Stimulated activated memory B cell treated with anti-CD40 and anti-IgM and Interleukin-4, amounts not matched to agents 10 μg/mL and 1 μg/mL and 100 μg/mL, for 72 hours (primary cell): ENCODE results near the gene CPNE4.
A peak's percentile ranks its signal among the peaks of the same experiment; 100 is the strongest.

Experiments
- ATAC-seq: fragments of 150-1000 bp; cut with Tn5 transposase; 2 replicates; pipeline ENCODE4 v1.10.0; 2021
- H3K27ac Mint-ChIP-seq: one replicate; pipeline ENCODE4 v1.8.0; 2022; ENCODE audit warnings: mild to moderate bottlenecking, mixed read lengths
- H3K27me3 Mint-ChIP-seq: one replicate; pipeline ENCODE4 v1.8.0; 2022; ENCODE audit warnings: mixed read lengths
- H3K36me3 Mint-ChIP-seq: one replicate; pipeline ENCODE4 v1.8.0; 2022; ENCODE audit warnings: mixed read lengths
- H3K4me1 Mint-ChIP-seq: one replicate; pipeline ENCODE4 v1.8.0; 2022; ENCODE audit warnings: mixed read lengths
- H3K4me3 Mint-ChIP-seq: one replicate; pipeline ENCODE4 v1.8.0; 2022; ENCODE audit warnings: mild to moderate bottlenecking, moderate library complexity, mixed read lengths
- H3K9me3 Mint-ChIP-seq: one replicate; pipeline ENCODE4 v1.8.0; 2022; ENCODE audit warnings: mixed read lengths

Gene CPNE4

GRCh38 chr3:131713416-131714123, 321.2 kb downstream of the CPNE4 start:
- Mint-ChIP-seq H3K9me3 (no peaks in the 10 kb centered on the region), H3K4me1 (no peaks in the 10 kb centered on the region), H3K27ac (no peak overlapping the region), H3K36me3 (no peaks in the 10 kb centered on the region), H3K4me3 (no peak overlapping the region), H3K27me3 (no peaks in the 10 kb centered on the region)
- no peak for ATAC-seq

- Mint-ChIP-seq H3K9me3 (no peaks in the 10 kb centered on the region), H3K27me3 (peaks cover 8% of the 10 kb centered on the region), H3K4me3 (no peak overlapping the region), H3K27ac (no peak overlapping the region), H3K36me3 (no peaks in the 10 kb centered on the region), H3K4me1 (no peaks in the 10 kb centered on the region)
- ATAC-seq: no peak
Observed at GRCh38 chr3:131712662-131713061, 322.2 kb downstream of the CPNE4 start.

GRCh38 chr3:131711114-131711768, 323.6 kb downstream of the CPNE4 start:
- Mint-ChIP-seq H3K27me3 (peaks cover 17% of the 10 kb centered on the region), H3K9me3 (no peaks in the 10 kb centered on the region), H3K4me1 (no peaks in the 10 kb centered on the region), H3K27ac (no peak overlapping the region), H3K36me3 (no peaks in the 10 kb centered on the region), H3K4me3 (no peak overlapping the region)
- no peak for ATAC-seq

- Mint-ChIP-seq H3K27me3 (peaks cover 17% of the 10 kb centered on the region), H3K4me3 (no peak overlapping the region), H3K36me3 (no peaks in the 10 kb centered on the region), H3K4me1 (no peaks in the 10 kb centered on the region), H3K27ac (no peak overlapping the region), H3K9me3 (peaks cover 3% of the 10 kb centered on the region)
- no peak for ATAC-seq
Observed at GRCh38 chr3:131708241-131708640, 326.6 kb downstream of the CPNE4 start.

- peaks cover 17% of the 10 kb centered on the region for H3K27me3 Mint-ChIP-seq
- ATAC-seq: peak; percentile 42
- no peaks in the 10 kb centered on the region for H3K4me1 Mint-ChIP-seq
Observed at GRCh38 chr3:131705558-131706051, 329.2 kb downstream of the CPNE4 start.

GRCh38 chr3:131705099-131705498, 329.7 kb downstream of the CPNE4 start:
- Mint-ChIP-seq H3K4me3 (no peak overlapping the region), H3K27me3 (peaks cover 17% of the 10 kb centered on the region), H3K4me1 (no peaks in the 10 kb centered on the region), H3K27ac (no peak overlapping the region), H3K36me3 (no peaks in the 10 kb centered on the region), H3K9me3 (peaks cover 3% of the 10 kb centered on the region)
- no peak for ATAC-seq

More at GRCh38 chr3:131705558-131706051, 329.2 kb downstream of the CPNE4 start:
- Mint-ChIP-seq H3K27ac (no peak overlapping the region), H3K9me3 (peaks cover 3% of the 10 kb centered on the region), H3K36me3 (no peaks in the 10 kb centered on the region), H3K4me3 (no peak overlapping the region)

GRCh38 chr3:131704098-131704497, 330.7 kb downstream of the CPNE4 start:
- Mint-ChIP-seq H3K27ac (no peak overlapping the region), H3K27me3 (peaks cover 17% of the 10 kb centered on the region), H3K4me1 (no peaks in the 10 kb centered on the region), H3K36me3 (no peaks in the 10 kb centered on the region), H3K4me3 (no peak overlapping the region), H3K9me3 (peaks cover 3% of the 10 kb centered on the region)
- ATAC-seq: no peak

GRCh38 chr3:131702146-131702545, 332.7 kb downstream of the CPNE4 start:
- no peaks in the 10 kb centered on the region for H3K36me3 Mint-ChIP-seq
- H3K27ac Mint-ChIP-seq: no peak overlapping the region
- no peak for ATAC-seq
- H3K9me3 Mint-ChIP-seq: peaks cover 3% of the 10 kb centered on the region
- no peaks in the 10 kb centered on the region for H3K4me1 Mint-ChIP-seq
- H3K4me3 Mint-ChIP-seq: no peak overlapping the region
- peaks cover 4% of the 10 kb centered on the region for H3K27me3 Mint-ChIP-seq

GRCh38 chr3:131701153-131701770, 333.6 kb downstream of the CPNE4 start:
- Mint-ChIP-seq H3K27ac (no peak overlapping the region), H3K4me1 (no peaks in the 10 kb centered on the region), H3K4me3 (no peak overlapping the region), H3K9me3 (peaks cover 3% of the 10 kb centered on the region), H3K27me3 (no peaks in the 10 kb centered on the region), H3K36me3 (no peaks in the 10 kb centered on the region)
- no peak for ATAC-seq

- no peak overlapping the region for H3K27ac Mint-ChIP-seq
- H3K4me3 Mint-ChIP-seq: no peak overlapping the region
- no peak for ATAC-seq
- H3K9me3 Mint-ChIP-seq: no peaks in the 10 kb centered on the region
- no peaks in the 10 kb centered on the region for H3K27me3 Mint-ChIP-seq
- H3K36me3 Mint-ChIP-seq: no peaks in the 10 kb centered on the region
- H3K4me1 Mint-ChIP-seq: no peaks in the 10 kb centered on the region
Observed at GRCh38 chr3:131699001-131699400, 335.8 kb downstream of the CPNE4 start.

GRCh38 chr3:131694376-131694775, 340.4 kb downstream of the CPNE4 start:
- Mint-ChIP-seq H3K27ac (no peak overlapping the region), H3K27me3 (no peaks in the 10 kb centered on the region), H3K4me1 (no peaks in the 10 kb centered on the region), H3K9me3 (no peaks in the 10 kb centered on the region), H3K4me3 (no peak overlapping the region), H3K36me3 (no peaks in the 10 kb centered on the region)
- no peak for ATAC-seq

GRCh38 chr3:131692356-131692755, 342.5 kb downstream of the CPNE4 start:
- Mint-ChIP-seq H3K27ac (no peak overlapping the region), H3K27me3 (peaks cover 12% of the 10 kb centered on the region), H3K36me3 (no peaks in the 10 kb centered on the region), H3K4me3 (no peak overlapping the region), H3K4me1 (no peaks in the 10 kb centered on the region), H3K9me3 (no peaks in the 10 kb centered on the region)
- no peak for ATAC-seq

GRCh38 chr3:131690800-131691199, 344.0 kb downstream of the CPNE4 start:
- no peaks in the 10 kb centered on the region for H3K36me3 Mint-ChIP-seq
- H3K4me3 Mint-ChIP-seq: no peak overlapping the region
- H3K27me3 Mint-ChIP-seq: peaks cover 22% of the 10 kb centered on the region
- no peaks in the 10 kb centered on the region for H3K4me1 Mint-ChIP-seq
- H3K9me3 Mint-ChIP-seq: no peaks in the 10 kb centered on the region
- H3K27ac Mint-ChIP-seq: no peak overlapping the region
- no peak for ATAC-seq

GRCh38 chr3:131688370-131688769, 346.4 kb downstream of the CPNE4 start:
- Mint-ChIP-seq H3K4me1 (no peaks in the 10 kb centered on the region), H3K4me3 (no peak overlapping the region), H3K9me3 (no peaks in the 10 kb centered on the region), H3K36me3 (no peaks in the 10 kb centered on the region), H3K27me3 (peaks cover 31% of the 10 kb centered on the region), H3K27ac (no peak overlapping the region)
- no peak for ATAC-seq

GRCh38 chr3:131669600-131669999, 365.2 kb downstream of the CPNE4 start:
- Mint-ChIP-seq H3K36me3 (no peaks in the 10 kb centered on the region), H3K4me3 (no peak overlapping the region), H3K9me3 (no peaks in the 10 kb centered on the region), H3K4me1 (no peaks in the 10 kb centered on the region), H3K27ac (no peak overlapping the region), H3K27me3 (no peaks in the 10 kb centered on the region)
- no peak for ATAC-seq

- ATAC-seq: no peak
- peaks cover 5% of the 10 kb centered on the region for H3K9me3 Mint-ChIP-seq
- H3K4me3 Mint-ChIP-seq: no peak overlapping the region
- H3K4me1 Mint-ChIP-seq: no peaks in the 10 kb centered on the region
- H3K27ac Mint-ChIP-seq: no peak overlapping the region
- no peaks in the 10 kb centered on the region for H3K36me3 Mint-ChIP-seq
- H3K27me3 Mint-ChIP-seq: peaks cover 7% of the 10 kb centered on the region
Observed at GRCh38 chr3:131658771-131659170, 376.0 kb downstream of the CPNE4 start.
